ENCODE results near the gene RNU6-9.

DNA sequence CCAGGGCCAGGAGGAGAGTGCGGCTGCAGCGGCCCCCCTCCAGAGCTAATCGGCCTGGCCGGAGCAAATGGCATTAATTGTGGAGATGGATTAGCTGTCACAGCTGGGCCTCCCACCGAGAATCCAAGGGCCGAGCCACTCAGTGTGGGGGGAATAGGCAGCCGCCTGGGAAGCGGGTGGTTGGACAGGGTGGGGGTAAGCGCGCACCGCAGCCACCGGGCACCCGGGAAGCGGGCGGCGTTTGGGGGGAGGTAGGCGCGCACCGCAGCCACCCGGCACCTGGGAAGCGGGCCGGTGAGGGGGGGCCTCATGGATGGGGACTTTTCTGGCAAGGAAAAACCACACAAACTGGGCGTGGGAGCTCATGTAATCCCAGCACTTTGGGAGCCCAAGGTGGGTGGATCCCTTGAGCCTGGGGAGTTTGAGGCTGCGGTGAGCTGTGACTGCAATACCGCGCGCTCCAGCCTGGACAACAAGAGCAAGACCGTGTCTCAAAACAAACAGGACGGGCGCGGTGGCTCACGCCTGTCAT is 10.0 kb downstream of the RNU6-9 start:
- TF ChIP-seq POLR2AphosphoS5 (IDR thresholded peaks at IDR 0.05; ENCODE audit: borderline replicate concordance, low read depth, low read length): no peak
- TF ChIP-seq EZH2 (IDR thresholded peaks at IDR 0.05): no peak
